Bronchial epithelial cell (primary cell): ENCODE data around the gene ASB18. TPM values are rescaled to one million over a fixed set of nuclear protein-coding genes. Genes with fewer than 3 reads are reported as not detected.

Experiments used
- DNase-seq: peaks from one replicate; pipeline ENCODE4 v3.0.0-alpha.2; 2010; ENCODE audit warnings: low read depth
- FAIRE-seq: peaks from 2 replicates; lab custom pipeline; 2011; peaks lifted over from hg19 to GRCh38; lab: Jason Lieb, UNC
- H3K27me3 ChIP-seq: 2 replicates; pipeline ENCODE4 v1.5.1; 2011; ENCODE audit warnings: low read length; ENCODE audit not compliant: control insufficient read depth, insufficient read depth
- H3K36me3 ChIP-seq: 2 replicates; pipeline ENCODE4 v1.5.1; 2011; ENCODE audit warnings: low read length; ENCODE audit not compliant: control insufficient read depth, insufficient read depth
- H3K4me3 ChIP-seq: 2 replicates; pipeline ENCODE4 v1.5.1; 2011; ENCODE audit warnings: mild to moderate bottlenecking, low read depth, low read length, control low read depth
- total RNA-seq: library from RNA; depleted of rRNA; stranded (reverse); fragments of >200 nt; gene quantifications from 2 replicates; pipeline ENCODE4 v1.2.1, GENCODE V29; 2014
- TF ChIP-seq, protein P1 (sequence below): IDR thresholded peaks from 2 replicates; pipeline ENCODE4 v1.5.1; 2011; ENCODE audit warnings: mild to moderate bottlenecking, moderate library complexity, low read length, control low read depth, inconsistent platforms; ENCODE audit not compliant: insufficient read depth, severe bottlenecking

The ASB18 gene
- total RNA-seq, 1 donor from 2014 or later = not detected

DNA sequence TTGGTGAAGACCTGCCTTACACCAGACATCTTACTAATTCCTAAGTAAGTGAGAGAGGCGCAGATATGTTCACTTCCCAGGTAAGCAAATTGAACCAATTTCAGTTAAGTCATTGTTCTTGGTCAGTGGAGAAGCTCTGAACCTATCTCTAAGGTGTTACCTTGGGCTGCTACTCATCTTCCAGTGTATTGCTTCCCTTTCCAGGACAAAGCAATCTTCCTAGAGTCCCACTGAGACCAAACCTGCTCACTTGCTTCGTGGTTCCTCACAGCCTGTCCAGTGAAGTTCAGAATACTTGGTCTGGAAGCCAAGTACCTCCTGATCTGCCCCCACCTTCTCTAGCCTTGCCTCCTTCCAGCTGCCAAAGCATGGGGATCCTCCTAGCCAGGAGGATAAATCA is 73.5 kb downstream of the ASB18 start:
- FAIRE-seq (peak; percentile 18), DNase-seq (no peak)
- Histone ChIP-seq H3K36me3 (no peaks in the 10 kb centered on the region), H3K27me3 (peaks cover 4% of the 10 kb centered on the region), H3K4me3 (no peak overlapping the region)
- TF ChIP-seq, protein P1, sequence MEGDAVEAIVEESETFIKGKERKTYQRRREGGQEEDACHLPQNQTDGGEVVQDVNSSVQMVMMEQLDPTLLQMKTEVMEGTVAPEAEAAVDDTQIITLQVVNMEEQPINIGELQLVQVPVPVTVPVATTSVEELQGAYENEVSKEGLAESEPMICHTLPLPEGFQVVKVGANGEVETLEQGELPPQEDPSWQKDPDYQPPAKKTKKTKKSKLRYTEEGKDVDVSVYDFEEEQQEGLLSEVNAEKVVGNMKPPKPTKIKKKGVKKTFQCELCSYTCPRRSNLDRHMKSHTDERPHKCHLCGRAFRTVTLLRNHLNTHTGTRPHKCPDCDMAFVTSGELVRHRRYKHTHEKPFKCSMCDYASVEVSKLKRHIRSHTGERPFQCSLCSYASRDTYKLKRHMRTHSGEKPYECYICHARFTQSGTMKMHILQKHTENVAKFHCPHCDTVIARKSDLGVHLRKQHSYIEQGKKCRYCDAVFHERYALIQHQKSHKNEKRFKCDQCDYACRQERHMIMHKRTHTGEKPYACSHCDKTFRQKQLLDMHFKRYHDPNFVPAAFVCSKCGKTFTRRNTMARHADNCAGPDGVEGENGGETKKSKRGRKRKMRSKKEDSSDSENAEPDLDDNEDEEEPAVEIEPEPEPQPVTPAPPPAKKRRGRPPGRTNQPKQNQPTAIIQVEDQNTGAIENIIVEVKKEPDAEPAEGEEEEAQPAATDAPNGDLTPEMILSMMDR = no peak

DNA sequence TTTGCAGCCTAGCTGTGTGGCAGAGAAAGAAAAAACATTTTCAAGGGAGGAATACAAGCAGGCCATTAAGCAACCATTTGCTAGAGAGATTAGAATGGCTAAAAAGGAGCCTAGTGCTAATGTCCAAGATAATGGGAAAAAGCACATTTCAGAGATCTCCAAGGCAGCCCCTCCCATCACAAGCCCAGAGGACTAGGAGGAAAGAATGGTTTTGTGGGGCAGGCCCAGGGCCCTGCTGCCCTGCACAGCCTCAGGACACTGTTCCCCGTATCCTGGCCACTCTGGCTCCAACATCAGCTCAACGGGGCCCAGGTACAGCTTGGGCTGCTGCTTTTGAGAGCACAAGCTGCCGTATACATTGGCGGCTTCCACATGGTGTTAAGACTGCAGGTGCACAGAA is 79.5 kb downstream of the ASB18 start:
- FAIRE-seq (no peak), DNase-seq (no peak)
- H3K27me3 ChIP-seq = no peaks in the 10 kb centered on the region
- TF ChIP-seq, protein P1 = no peak
- H3K36me3 ChIP-seq = no peaks in the 10 kb centered on the region
- no peak overlapping the region for H3K4me3 ChIP-seq

DNA sequence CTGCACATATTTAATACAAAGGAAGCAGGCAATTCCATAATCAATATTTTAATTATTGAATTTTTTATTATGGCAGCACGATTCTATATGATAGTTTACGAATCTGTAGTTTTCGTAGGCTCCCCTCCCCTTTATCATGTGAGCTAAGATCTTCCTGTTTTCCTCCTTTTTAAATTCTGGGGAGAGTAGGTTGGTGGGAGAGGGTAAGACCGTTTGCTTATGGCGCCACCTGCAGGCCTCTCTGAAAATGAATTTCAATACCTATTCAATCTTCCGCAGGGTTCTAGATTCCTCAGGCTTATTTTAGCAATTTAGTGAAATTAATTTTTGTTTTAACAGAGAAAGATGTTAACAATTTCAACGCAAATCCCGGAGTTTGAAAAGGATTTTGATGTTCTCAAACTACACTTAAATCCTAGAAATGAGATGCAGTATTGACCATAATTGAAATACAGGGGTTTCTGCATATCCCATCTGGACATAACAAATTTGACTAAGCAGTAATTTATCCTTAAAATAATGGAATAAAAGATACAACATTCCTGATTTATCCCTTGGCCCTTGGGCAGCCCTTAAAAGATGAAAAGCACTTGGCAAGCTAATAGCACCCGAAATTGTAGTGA is 83.3 kb downstream of the ASB18 start:
- DNase-seq = peak; percentile 46
- no peak for FAIRE-seq
- no peak overlapping the region for H3K4me3 ChIP-seq

DNA sequence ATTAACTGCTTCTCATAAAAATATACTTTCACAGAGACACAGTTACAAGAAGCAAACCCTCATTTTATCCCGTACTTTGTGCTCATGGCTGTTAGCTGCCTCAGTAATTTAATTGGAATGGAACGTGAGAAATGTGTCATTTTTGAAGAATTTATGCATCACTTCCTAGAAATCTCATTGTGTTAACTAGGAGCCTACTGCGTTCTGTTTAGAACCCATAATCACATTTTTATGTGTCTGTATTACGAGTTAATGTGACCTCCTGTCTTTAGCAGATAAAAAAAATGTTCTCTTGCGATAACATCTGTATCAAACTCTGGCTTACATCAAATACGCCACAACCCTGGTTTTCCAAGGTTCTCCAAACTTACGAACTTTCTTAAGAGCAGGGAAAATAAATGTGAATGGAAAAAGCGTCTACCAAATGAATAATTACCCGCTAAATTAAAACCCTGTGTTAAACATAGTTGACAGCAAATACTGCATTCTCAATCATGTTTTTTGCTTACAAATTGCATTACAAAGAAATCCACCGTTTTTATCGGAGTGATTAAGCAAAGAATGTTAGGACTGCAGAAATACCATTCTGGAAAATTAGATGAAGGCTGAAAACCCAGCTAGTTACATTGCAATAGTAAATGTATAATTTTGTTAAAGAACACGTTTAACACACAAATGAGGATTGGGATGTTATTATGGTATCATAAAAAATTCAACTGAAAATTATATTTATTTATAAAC is 84.0 kb downstream of the ASB18 start:
- H3K36me3 ChIP-seq = no peaks in the 10 kb centered on the region
- H3K4me3 ChIP-seq = no peak overlapping the region
- TF ChIP-seq, protein P1 = no peak
- DNase-seq (peak; percentile 81), FAIRE-seq (no peak)
- peaks cover 3% of the 10 kb centered on the region for H3K27me3 ChIP-seq

More for the DNA sequence above, 83.3 kb downstream of the ASB18 start:
- Histone ChIP-seq H3K36me3 (no peaks in the 10 kb centered on the region), H3K27me3 (peaks cover 3% of the 10 kb centered on the region)
- TF ChIP-seq, protein P1 = peak; percentile 60

DNA sequence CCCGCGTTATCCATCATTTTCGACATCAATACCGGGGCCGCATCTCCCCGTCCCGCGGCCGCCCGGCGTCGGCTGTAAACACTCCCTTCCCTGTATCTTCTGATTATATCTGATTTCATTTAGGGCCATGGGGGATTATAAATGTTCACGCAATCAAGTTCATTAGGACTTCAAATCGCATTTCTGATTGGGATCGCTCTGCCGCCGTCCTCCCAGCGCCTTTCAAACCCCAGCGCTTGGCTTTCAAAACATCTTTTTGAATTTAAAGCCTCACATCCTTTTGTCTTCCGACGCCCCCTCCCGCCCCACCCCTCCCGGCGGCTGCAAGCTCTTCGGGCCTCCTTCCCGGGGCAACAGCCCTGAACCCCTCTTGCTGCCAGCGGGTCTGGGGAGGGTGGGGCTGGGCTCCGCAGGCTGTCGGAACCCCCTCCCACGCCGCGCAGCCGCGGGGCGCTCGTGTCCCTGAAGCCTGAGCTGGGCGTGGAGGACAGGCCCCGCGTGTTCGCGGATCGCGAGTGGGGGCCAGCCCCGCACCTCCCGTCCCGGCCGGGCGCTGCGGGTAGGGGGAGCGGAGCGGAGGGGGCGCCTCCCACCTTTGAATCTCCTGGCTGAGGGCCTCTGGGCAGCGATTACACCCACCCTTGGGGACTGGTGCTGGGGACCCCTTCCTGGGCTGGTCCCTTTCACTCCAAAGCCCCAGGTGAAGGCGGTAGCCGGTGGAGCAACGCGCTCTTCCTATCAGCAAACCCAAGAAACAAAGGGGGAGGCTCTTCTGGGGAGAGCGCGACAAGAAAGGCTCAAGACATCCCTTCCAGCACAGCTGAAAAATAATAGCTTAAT is 84.8 kb downstream of the ASB18 start:
- FAIRE-seq = no peak
- Histone ChIP-seq H3K27me3 (peaks cover 8% of the 10 kb centered on the region), H3K36me3 (no peaks in the 10 kb centered on the region), H3K4me3 (no peak overlapping the region)
- no peak for DNase-seq
- TF ChIP-seq, protein P1 = no peak
